HG02970 (cell line): Measurements from ENCODE around the gene IGBP1.
"Not testable (repeated sequence)": the region's sequence is repeated elsewhere in the genome, so short reads cannot be mapped to it uniquely, and the experiment has no call there.

Experiments used
- ATAC-seq: cut with Tn5 transposase; IDR thresholded peaks from one replicate; pipeline ENCODE4 v1.9.1; 2021; ENCODE audit warnings: mild to moderate bottlenecking, moderate library complexity, moderate number of reproducible peaks; ENCODE audit not compliant: unreplicated experiment, low FRiP score

The IGBP1 gene

DNA sequence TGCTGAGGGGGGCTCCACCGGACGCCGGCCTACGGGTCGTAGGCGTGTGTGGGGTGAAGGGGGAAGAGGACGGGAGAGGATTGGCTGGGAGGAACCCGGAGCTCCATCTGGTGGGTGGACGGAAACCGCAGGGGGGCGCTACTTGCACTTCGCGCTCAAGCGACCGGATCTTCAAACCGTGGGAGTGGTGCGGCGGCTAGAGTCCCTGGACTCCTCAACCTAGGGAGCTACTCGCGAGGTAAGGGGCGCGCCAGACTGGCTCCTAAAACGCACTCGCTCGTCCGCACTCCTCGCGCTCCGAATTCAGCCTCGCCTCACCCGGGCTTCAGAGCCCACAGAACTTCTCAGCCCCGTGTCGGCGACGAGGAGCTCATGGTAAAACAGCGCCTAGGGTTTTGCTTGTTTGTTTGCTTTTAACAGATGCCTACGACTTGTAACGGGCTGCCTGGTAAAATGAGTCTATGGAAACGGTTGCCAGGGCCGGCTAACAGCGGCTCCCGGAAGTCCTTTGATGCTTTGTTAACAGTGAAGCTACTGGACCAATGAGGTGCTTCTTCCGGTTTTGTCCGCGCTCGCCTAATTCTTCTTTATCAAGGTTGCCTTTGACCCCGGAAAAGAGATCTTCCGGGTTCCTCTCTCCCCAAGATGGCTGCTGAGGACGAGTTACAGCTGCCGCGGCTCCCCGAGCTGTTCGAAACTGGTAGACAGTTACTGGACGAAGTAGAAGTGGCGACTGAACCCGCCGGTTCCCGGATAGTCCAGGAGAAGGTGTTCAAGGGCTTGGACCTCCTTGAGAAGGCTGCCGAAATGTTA is at the start of gene IGBP1:
IGBP1 (plus strand) TSS at position 145 of the 813 bp plus-strand sequence; CDS start at position 646, 501 bp downstream.
- ATAC-seq: peak; percentile 85

GRCh38 chrX:70084592-70085240 is 48.5 kb upstream of the IGBP1 start:
- ATAC-seq: no peak

DNA sequence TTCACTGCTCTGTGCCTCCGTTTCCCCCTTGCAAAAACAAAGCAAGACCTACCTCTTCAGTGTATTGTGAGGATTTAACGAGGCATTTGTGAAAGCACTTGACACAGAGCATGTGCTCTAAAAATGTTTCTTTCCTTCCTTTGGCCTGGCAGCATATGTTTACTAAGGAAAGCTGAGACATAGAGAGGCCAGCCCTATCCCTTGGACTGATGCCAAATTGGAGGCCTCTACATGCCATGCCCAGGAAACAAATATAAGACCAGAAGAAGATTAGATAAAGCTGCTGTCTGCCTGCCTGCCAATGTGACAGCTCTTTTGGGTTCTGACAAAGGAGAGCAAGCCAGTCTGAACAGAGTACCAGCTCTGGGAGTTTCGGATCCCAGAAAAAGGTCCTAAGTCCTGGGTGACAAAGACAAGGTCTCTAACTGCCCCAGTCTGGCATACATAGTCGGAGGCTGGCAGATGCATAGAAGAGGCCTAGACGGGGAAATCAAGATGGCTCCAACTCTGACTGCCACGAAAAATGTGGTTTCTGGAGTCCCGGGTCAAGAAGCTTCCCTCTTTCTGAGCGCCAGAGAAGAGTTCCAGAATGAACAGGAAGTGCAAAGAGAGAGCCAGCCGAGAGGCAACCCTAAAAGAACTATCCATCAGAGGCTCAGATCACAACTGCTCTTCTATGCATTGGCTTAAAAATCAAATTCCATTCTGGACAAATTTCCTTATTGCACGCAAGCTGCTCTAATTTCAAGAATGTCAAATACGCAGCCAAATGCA is 45.2 kb upstream of the IGBP1 start:
- ATAC-seq: no peak

GRCh38 chrX:70088751-70089150 is 44.5 kb upstream of the IGBP1 start:
- no peak for ATAC-seq

- no peak for ATAC-seq
Measured at GRCh38 chrX:70089604-70090297, 43.5 kb upstream of the IGBP1 start.

DNA sequence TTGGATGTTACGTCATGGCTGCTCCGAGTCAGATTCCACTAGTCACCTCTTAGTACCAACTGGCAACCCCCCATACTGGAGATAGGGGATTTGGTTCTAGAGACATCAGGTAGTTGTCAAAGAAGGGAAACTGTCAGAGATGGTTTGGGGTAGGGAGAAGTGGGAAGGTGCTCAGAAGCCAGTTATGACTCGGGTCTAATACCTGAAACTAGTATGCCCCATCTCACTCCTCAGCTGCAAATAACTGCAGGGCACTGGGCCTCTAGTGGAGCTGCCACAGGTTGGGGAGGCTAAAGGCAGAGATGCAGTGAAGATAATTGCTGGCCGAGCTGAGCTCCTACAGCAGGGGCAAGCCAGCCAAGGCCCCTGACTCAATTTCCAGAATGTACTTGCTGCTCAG is 41.0 kb upstream of the IGBP1 start:
- no peak for ATAC-seq

DNA sequence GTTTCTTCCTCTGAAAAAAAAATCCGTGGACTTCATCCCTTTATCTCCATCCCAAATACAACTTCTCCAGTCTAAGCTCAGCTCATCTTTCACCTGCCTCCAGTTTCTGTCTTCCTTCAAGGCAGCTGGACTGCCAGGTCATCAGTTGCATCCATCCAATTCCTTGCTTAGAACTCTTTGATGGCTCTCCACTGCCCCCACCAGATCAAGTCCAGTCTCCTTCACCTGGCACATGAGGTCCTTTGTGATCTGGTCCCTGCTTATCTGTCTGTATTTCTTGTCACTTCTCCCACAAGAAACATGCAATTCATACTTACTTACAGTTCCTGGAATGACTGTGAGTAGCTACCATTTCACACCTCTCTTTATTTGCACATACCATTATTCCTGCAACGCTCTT is 37.2 kb upstream of the IGBP1 start:
- no peak for ATAC-seq

- no peak for ATAC-seq
Measured at GRCh38 chrX:70105229-70105628, 28.0 kb upstream of the IGBP1 start.

- not testable (repeated sequence) for ATAC-seq
Measured at GRCh38 chrX:70111436-70112026, 21.7 kb upstream of the IGBP1 start.

DNA sequence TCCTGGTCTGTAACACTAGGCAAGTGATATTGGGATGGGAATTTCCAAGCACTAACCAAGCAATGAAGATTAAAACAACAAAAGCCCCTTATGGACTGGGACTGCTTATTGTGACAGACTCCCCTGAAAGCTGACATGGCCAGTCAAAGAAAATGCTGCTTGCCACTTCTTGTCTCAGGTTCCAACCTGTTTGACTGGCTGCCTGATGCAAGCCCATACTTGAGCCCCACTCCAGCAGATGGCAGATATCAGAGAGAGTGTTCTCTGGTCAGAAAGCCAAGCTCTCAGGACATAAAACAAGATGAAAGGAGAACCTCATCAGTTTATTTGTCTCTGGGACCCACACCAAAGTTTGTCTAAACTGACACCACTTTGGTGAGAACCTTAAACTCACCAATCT is 15.5 kb upstream of the IGBP1 start:
- no peak for ATAC-seq

- ATAC-seq: not testable (repeated sequence)
Measured at GRCh38 chrX:70123014-70123413, 10.2 kb upstream of the IGBP1 start.

DNA sequence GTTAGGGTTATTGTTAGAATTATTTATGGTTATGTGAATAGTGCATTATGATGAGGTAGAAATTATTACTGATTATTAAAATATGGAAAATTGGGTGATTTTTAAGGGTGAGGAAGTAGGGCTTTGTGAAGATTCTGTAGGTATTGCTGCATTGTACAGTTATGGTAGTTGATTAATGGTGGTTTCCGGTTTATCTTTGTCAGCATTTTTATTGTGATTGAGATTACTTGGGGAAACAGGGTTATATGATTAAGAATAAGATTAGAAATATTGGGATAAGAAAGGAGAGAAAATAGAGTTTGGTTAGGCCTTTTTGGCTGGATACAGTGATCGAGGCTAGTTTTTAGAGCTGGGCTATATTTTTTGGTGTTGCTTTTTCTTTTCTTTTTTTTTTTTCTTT is 8.6 kb upstream of the IGBP1 start:
- ATAC-seq: no peak

DNA sequence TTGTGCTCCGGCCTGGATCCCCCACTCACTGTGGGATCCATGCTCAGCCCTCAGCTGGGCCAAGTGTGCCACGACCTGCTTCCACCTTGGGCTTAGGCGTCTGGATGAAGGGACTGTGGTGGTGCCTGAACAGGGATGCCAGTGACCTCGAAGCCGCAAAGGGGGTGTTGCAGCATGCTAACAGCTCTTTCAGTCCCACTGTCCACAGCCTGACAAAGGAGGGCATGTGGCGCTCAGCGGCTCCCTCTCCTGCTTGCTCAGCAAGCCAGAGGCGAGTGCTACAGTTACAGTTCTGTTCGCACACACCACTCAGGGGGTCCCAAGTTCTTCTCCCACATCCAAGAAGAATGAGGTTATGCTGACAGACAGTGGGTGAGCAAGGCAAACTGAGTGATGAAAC is 5.2 kb upstream of the IGBP1 start:
- no peak for ATAC-seq

GRCh38 chrX:70129816-70130215 is 3.4 kb upstream of the IGBP1 start:
- no peak for ATAC-seq

- ATAC-seq: no peak
Measured at GRCh38 chrX:70132224-70132623, 1.0 kb upstream of the IGBP1 start.

GRCh38 chrX:70132877-70133302 is 357 bp upstream of the IGBP1 start:
- peak; percentile 17 for ATAC-seq

GRCh38 chrX:70134116-70134477 is 850 bp downstream of the IGBP1 start:
- no peak for ATAC-seq

DNA sequence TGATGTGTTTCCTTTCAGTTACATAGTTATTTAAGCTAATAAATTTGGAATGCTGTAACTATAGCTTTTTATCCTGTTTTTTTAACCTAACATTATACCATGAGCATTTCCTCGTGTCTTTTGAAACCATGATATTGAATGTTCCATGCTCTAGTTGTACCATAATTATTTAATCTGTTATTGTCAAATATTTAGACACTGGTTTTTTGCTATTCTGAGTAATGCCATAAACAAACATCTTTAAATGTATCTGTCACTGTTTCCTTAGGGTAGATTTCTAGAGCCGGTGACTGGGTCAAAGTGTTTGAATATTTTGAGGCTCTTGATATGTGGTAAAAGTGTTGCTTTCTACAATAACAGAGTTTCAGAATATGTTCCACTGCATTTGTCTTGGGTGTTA is 5.4 kb downstream of the IGBP1 start:
- no peak for ATAC-seq

GRCh38 chrX:70139736-70140135 is 6.5 kb downstream of the IGBP1 start:
- ATAC-seq: no peak

DNA sequence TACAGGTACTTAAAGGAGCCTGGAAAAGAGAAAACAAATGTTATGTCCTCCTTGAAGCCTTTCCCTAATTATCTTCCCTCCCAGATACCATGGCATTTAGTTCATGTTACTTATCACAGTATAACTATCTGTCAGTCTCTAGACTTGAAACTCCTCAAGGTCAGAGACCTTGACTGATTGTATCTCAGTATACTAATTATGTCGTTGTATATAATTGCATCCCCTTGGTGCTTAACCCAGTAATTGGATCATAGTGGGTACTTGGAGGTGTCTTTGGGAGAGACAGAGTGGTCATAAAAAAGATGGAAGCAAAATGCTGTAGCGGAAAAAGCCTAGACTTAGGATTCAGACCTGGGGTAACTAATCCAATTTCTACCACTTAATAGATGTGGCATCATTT is 8.1 kb downstream of the IGBP1 start:
- no peak for ATAC-seq
